Measurements from ENCODE around the gene PCDHGA1.

PCDHGA1 gene

GRCh38 chr5:141528291-141528984 is 198.1 kb downstream of the PCDHGA1 start:
- no peak for DNase-seq (ENCODE audit: low read depth in 4 of 4, low spot score in 1 of 4)

- no peak for DNase-seq (ENCODE audit: low read depth in 4 of 4, low spot score in 1 of 4)
Observed at GRCh38 chr5:141529002-141529401, 198.7 kb downstream of the PCDHGA1 start.

GRCh38 chr5:141529873-141530272 is 199.6 kb downstream of the PCDHGA1 start:
- no peak for DNase-seq (ENCODE audit: low read depth in 4 of 4, low spot score in 1 of 4)

- DNase-seq (ENCODE audit: low read depth in 4 of 4, low spot score in 1 of 4): no peak
Observed at GRCh38 chr5:141532726-141533125, 202.4 kb downstream of the PCDHGA1 start.

- no peak for DNase-seq (ENCODE audit: low read depth in 4 of 4, low spot score in 1 of 4)
Observed at GRCh38 chr5:141533897-141534296, 203.6 kb downstream of the PCDHGA1 start.

- DNase-seq (ENCODE audit: low read depth in 4 of 4, low spot score in 1 of 4): no peak
Observed at GRCh38 chr5:141534492-141535213, 204.3 kb downstream of the PCDHGA1 start.

- DNase-seq (ENCODE audit: low read depth in 4 of 4, low spot score in 1 of 4): no peak
Observed at GRCh38 chr5:141543053-141543452, 212.7 kb downstream of the PCDHGA1 start.

GRCh38 chr5:141547488-141547887 is 217.2 kb downstream of the PCDHGA1 start:
- DNase-seq (ENCODE audit: low read depth in 4 of 4, low spot score in 1 of 4): no peak

GRCh38 chr5:141547921-141548320 is 217.6 kb downstream of the PCDHGA1 start:
- DNase-seq (ENCODE audit: low read depth in 4 of 4, low spot score in 1 of 4): no peak

GRCh38 chr5:141557681-141558136 is 227.4 kb downstream of the PCDHGA1 start:
- peak; percentile 58 to 72 (median 64) for DNase-seq (ENCODE audit: low read depth in 4 of 4, low spot score in 1 of 4)

- no peak for DNase-seq (ENCODE audit: low read depth in 4 of 4, low spot score in 1 of 4)
Observed at GRCh38 chr5:141558150-141558549, 227.8 kb downstream of the PCDHGA1 start.

GRCh38 chr5:141559461-141559860 is 229.1 kb downstream of the PCDHGA1 start:
- DNase-seq (ENCODE audit: low read depth in 4 of 4, low spot score in 1 of 4): no peak

- DNase-seq (ENCODE audit: low read depth in 4 of 4, low spot score in 1 of 4): no peak
Observed at GRCh38 chr5:141560151-141560550, 229.8 kb downstream of the PCDHGA1 start.

GRCh38 chr5:141560725-141561483 is 230.6 kb downstream of the PCDHGA1 start:
- DNase-seq (ENCODE audit: low read depth in 4 of 4, low spot score in 1 of 4): no peak
